ENCODE data around the gene SEZ6L. TPM values are rescaled to one million over a fixed set of nuclear protein-coding genes. Genes with fewer than 3 reads are reported as not detected.

The SEZ6L gene
- polyA plus RNA-seq, 12 donors = 0.35 to 3.6 (median 0.59) TPM; not detected in 2

- no peak for DNase-seq
Observed at GRCh38 chr22:26241361-26241760, 72.1 kb downstream of the SEZ6L start.

GRCh38 chr22:26245001-26245400 is 75.7 kb downstream of the SEZ6L start:
- DNase-seq = no peak

GRCh38 chr22:26246552-26246951 is 77.3 kb downstream of the SEZ6L start:
- DNase-seq = no peak

- DNase-seq = no peak
Observed at GRCh38 chr22:26251869-26252268, 82.6 kb downstream of the SEZ6L start.

GRCh38 chr22:26259510-26259909 is 90.2 kb downstream of the SEZ6L start:
- DNase-seq = peak; percentile 7

GRCh38 chr22:26264162-26264561 is 94.9 kb downstream of the SEZ6L start:
- no peak for DNase-seq

GRCh38 chr22:26265281-26265680 is 96.0 kb downstream of the SEZ6L start:
- DNase-seq = no peak

GRCh38 chr22:26265909-26266308 is 96.6 kb downstream of the SEZ6L start:
- no peak for DNase-seq

- no peak for DNase-seq
Observed at GRCh38 chr22:26267856-26268255, 98.6 kb downstream of the SEZ6L start.

- no peak for DNase-seq
Observed at GRCh38 chr22:26269572-26269971, 100.3 kb downstream of the SEZ6L start.

- DNase-seq = no peak
Observed at GRCh38 chr22:26271427-26271826, 102.2 kb downstream of the SEZ6L start.

- no peak for DNase-seq
Observed at GRCh38 chr22:26273011-26273675, 103.9 kb downstream of the SEZ6L start.

- no peak for DNase-seq
Observed at GRCh38 chr22:26276529-26277160, 107.4 kb downstream of the SEZ6L start.

GRCh38 chr22:26281941-26282340 is 112.7 kb downstream of the SEZ6L start:
- DNase-seq = no peak

- DNase-seq = no peak
Observed at GRCh38 chr22:26283330-26283729, 114.1 kb downstream of the SEZ6L start.

- DNase-seq = no peak
Observed at GRCh38 chr22:26285632-26286031, 116.4 kb downstream of the SEZ6L start.

- no peak for DNase-seq
Observed at GRCh38 chr22:26286091-26286820, 117.0 kb downstream of the SEZ6L start.

GRCh38 chr22:26287382-26288225 is 118.3 kb downstream of the SEZ6L start:
- DNase-seq = no peak

- DNase-seq = no peak
Observed at GRCh38 chr22:26289611-26290101, 120.4 kb downstream of the SEZ6L start.

- DNase-seq = no peak
Observed at GRCh38 chr22:26291940-26292666, 122.8 kb downstream of the SEZ6L start.

- no peak for DNase-seq
Observed at GRCh38 chr22:26292667-26292995, 123.4 kb downstream of the SEZ6L start.
